HPDE6-E6E7 (cell line): Measurements from ENCODE around the gene MET.
"Not testable (repeated sequence)": the region's sequence is repeated elsewhere in the genome, so short reads cannot be mapped to it uniquely, and the experiment has no call there.

Experiments used
- DNase-seq: peaks from one replicate; pipeline ENCODE4 v3.0.0; 2011; ENCODE audit warnings: missing footprints; ENCODE audit errors: extremely low spot score

The MET gene

GRCh38 chr7:116671681-116672595 is at the start of gene MET:
TSS of gene MET (plus strand) at chr7:116672196. CDS start at chr7:116699085, 26,889 bp downstream.
- DNase-seq = peak; percentile 69

GRCh38 chr7:116626886-116627285 is 45.1 kb upstream of the MET start:
- DNase-seq = no peak

- DNase-seq = no peak
Observed at GRCh38 chr7:116629051-116629463, 42.9 kb upstream of the MET start.

- DNase-seq = no peak
Observed at GRCh38 chr7:116630357-116630756, 41.6 kb upstream of the MET start.

GRCh38 chr7:116630932-116631671 is 40.9 kb upstream of the MET start:
- peak; percentile 90 for DNase-seq

GRCh38 chr7:116631676-116632075 is 40.3 kb upstream of the MET start:
- no peak for DNase-seq

- DNase-seq = no peak
Observed at GRCh38 chr7:116632384-116632783, 39.6 kb upstream of the MET start.

- peak; percentile 29 for DNase-seq
Observed at GRCh38 chr7:116633131-116633988, 38.6 kb upstream of the MET start.

GRCh38 chr7:116636997-116637396 is 35.0 kb upstream of the MET start:
- no peak for DNase-seq

- not testable (repeated sequence) for DNase-seq
Observed at GRCh38 chr7:116638592-116638991, 33.4 kb upstream of the MET start.

- no peak for DNase-seq
Observed at GRCh38 chr7:116641551-116642153, 30.3 kb upstream of the MET start.

GRCh38 chr7:116643148-116643547 is 28.8 kb upstream of the MET start:
- not testable (repeated sequence) for DNase-seq

- no peak for DNase-seq
Observed at GRCh38 chr7:116644628-116645027, 27.4 kb upstream of the MET start.

GRCh38 chr7:116647290-116647689 is 24.7 kb upstream of the MET start:
- no peak for DNase-seq

- no peak for DNase-seq
Observed at GRCh38 chr7:116647861-116648260, 24.1 kb upstream of the MET start.

GRCh38 chr7:116650436-116650835 is 21.6 kb upstream of the MET start:
- DNase-seq = no peak

- peak; percentile 66 for DNase-seq
Observed at GRCh38 chr7:116652793-116653192, 19.2 kb upstream of the MET start.

- DNase-seq = peak; percentile 95
Observed at GRCh38 chr7:116653204-116653603, 18.8 kb upstream of the MET start.

- no peak for DNase-seq
Observed at GRCh38 chr7:116653646-116654045, 18.4 kb upstream of the MET start.

- DNase-seq = not testable (repeated sequence)
Observed at GRCh38 chr7:116659248-116659647, 12.7 kb upstream of the MET start.

- DNase-seq = no peak
Observed at GRCh38 chr7:116661865-116662264, 10.1 kb upstream of the MET start.
